Motor neuron (in vitro differentiated cells): ENCODE results near the gene FLRT2. TPM values are rescaled to one million over a fixed set of nuclear protein-coding genes. Genes with fewer than 3 reads are reported as not detected.

ENCODE experiments used
- ATAC-seq, 8 experiments: fragments of 200-7000 bp; cut with Tn5 transposase; replicated peaks in 6 of 8; 2 replicates each; pipeline ENCODE4 v1.8.0; 2021; ENCODE audit warnings: mild to moderate bottlenecking in 8 of 8, moderate library complexity in 8 of 8
- H3K27ac ChIP-seq, 2 donors: fragments of 250-450 bp; sonication (Bioruptor Pico); 2 replicates each; pipeline ENCODE4 v1.9.0; 2021; ENCODE audit warnings: antibody characterized with exemption in 2 of 2, mild to moderate bottlenecking in 2 of 2, moderate library complexity in 1 of 2
- H3K4me1 ChIP-seq, 2 donors: fragments of 250-450 bp; sonication (Bioruptor Pico); replicated peaks in 1 of 2; 2 replicates each; pipeline ENCODE4 v1.6.1; 2021; ENCODE audit warnings: antibody characterized with exemption in 2 of 2, mild to moderate bottlenecking in 2 of 2, moderate library complexity in 1 of 2
- H3K4me3 ChIP-seq, 5 donors: fragments of 250-450 bp; sonication (Bioruptor Pico); 2 replicates each; pipeline ENCODE4 v1.9.0; 2021; ENCODE audit warnings: antibody characterized with exemption in 5 of 5, mild to moderate bottlenecking in 5 of 5, moderate library complexity in 4 of 5
- WGBS, 10 experiments: fragments of 450-650 bp; shearing (Covaris generic); methylation state at CpG; one replicate each; pipeline ENCODE4 v1.0.0; 2022; 5-methylcytosine and 5-hydroxymethylcytosine counted together
- in situ Hi-C, 9 experiments: fragments of 400-800 bp; cut with MboI; loops; one replicate each; pipeline ENCODE4 v1.15.0; 2021; ENCODE audit warnings: low sequenced_read_pairs in 9 of 9, low pct_unique_long_range_greater_than_20kb in 2 of 9; ENCODE audit not compliant: unreplicated experiment in 9 of 9
- total RNA-seq, 8 experiments: library from RNA; unstranded; fragments of 300-600 nt; gene quantifications; 2 replicates each; pipeline versions ENCODE4 v1.2.3 to v1.2.4, GENCODE V29; 2022

The FLRT2 gene
- total RNA-seq, 8 experiments from 2014 or later: 2.6 to 164 (median 12.1) TPM

GRCh38 chr14:85532374-85533022 lies 2.6 kb downstream of the FLRT2 start:
- ATAC-seq: no peak
- peak overlapping the region; percentile 63 to 81 (median 66) for H3K4me3 ChIP-seq
- peaks cover 0 to 13% of the 10 kb centered on the region in 2 donors for H3K4me1 ChIP-seq
- no peak overlapping the region for H3K27ac ChIP-seq
- in situ Hi-C loops: loop anchor here in 2 of 9 experiments (25.0 kb wide), 1 partner anchor 530 kb away; no protein-coding TSS in a partner anchor
- whole genome bisulfite sequencing, 10 experiments: 0 to 9% (median 0%) methylated on average over 4 to 10 of the region's 12 CpGs; no CpG with 5 or more reads in 1 of the 10 experiments

- WGBS, 10 experiments: 0% methylated on average over 2 to 5 of the region's 90 CpGs; no CpG with 5 or more reads in 7 of the 10 experiments
- in situ Hi-C loops: loop anchor here in 2 of 9 experiments (25.0 kb wide), 1 partner anchor 529 kb away; no protein-coding TSS in a partner anchor
- H3K4me1 ChIP-seq: peaks cover 0 to 10% of the 10 kb centered on the region in 2 donors
- ATAC-seq: peak; percentile 12 to 65 (median 46)
- peak overlapping the region in 1 of 2 donors; percentile 10 for H3K27ac ChIP-seq
- peak overlapping the region; percentile 63 to 81 (median 66) for H3K4me3 ChIP-seq
Measured at GRCh38 chr14:85533023-85533860, 3.3 kb downstream of the FLRT2 start.

GRCh38 chr14:85533861-85534291 lies 3.9 kb downstream of the FLRT2 start:
- 0% methylated on average over 1 to 6 of the region's 28 CpGs; no CpG with 5 or more reads in 5 of the 10 experiments for WGBS, 10 experiments
- no peak for ATAC-seq
- H3K27ac ChIP-seq: no peak overlapping the region
- in situ Hi-C loops: loop anchor here in 2 of 9 experiments (25.0 kb wide), 1 partner anchor 528 kb away; no protein-coding TSS in a partner anchor
- peak overlapping the region; percentile 63 to 81 (median 66) for H3K4me3 ChIP-seq
- H3K4me1 ChIP-seq: peaks cover 0 to 8% of the 10 kb centered on the region in 2 donors

- in situ Hi-C loops: loop anchor here in 2 of 9 experiments (25.0 kb wide), 1 partner anchor 528 kb away; no protein-coding TSS in a partner anchor
- Histone ChIP-seq H3K4me1 (peaks cover 0 to 8% of the 10 kb centered on the region in 2 donors), H3K27ac (no peak overlapping the region), H3K4me3 (peak overlapping the region; percentile 63 to 81 (median 66))
- 0 to 27% (median 8%) methylated on average over 3 to 23 of the region's 28 CpGs; no CpG with 5 or more reads in 1 of the 10 experiments for WGBS, 10 experiments
- no peak for ATAC-seq
Measured at GRCh38 chr14:85534458-85535293, 4.7 kb downstream of the FLRT2 start.

- peaks cover 0 to 8% of the 10 kb centered on the region in 2 donors for H3K4me1 ChIP-seq
- no peak overlapping the region for H3K27ac ChIP-seq
- peak overlapping the region; percentile 63 to 81 (median 66) for H3K4me3 ChIP-seq
- ATAC-seq: no peak
- in situ Hi-C loops: loop anchor here in 2 of 9 experiments (25.0 kb wide), 1 partner anchor 527 kb away; no protein-coding TSS in a partner anchor
- WGBS, 10 experiments: 0 to 74% (median 50%) methylated on average over 1 to 6 of the region's 6 CpGs; no CpG with 5 or more reads in 2 of the 10 experiments
Measured at GRCh38 chr14:85535321-85535720, 5.4 kb downstream of the FLRT2 start.

GRCh38 chr14:85535991-85536832 lies 6.3 kb downstream of the FLRT2 start:
- H3K4me3 ChIP-seq: peak overlapping the region in 4 of 5 donors; percentile 1 to 66 (median 38)
- no peak overlapping the region for H3K27ac ChIP-seq
- in situ Hi-C loops: loop anchor here in 2 of 9 experiments (25.0 kb wide), 1 partner anchor 526 kb away; no protein-coding TSS in a partner anchor
- peaks cover 0 to 8% of the 10 kb centered on the region in 2 donors for H3K4me1 ChIP-seq
- peak in 2 of 8 experiments; percentile 2 to 4 for ATAC-seq
- 2 to 71% (median 52%) methylated on average over 3 to 8 of the region's 8 CpGs; no CpG with 5 or more reads in 1 of the 10 experiments for WGBS, 10 experiments

GRCh38 chr14:85536833-85537190 lies 6.9 kb downstream of the FLRT2 start:
- Histone ChIP-seq H3K27ac (no peak overlapping the region), H3K4me3 (peak overlapping the region in 2 of 5 donors; percentile 16 to 63), H3K4me1 (peaks cover 0 to 8% of the 10 kb centered on the region in 2 donors)
- ATAC-seq: peak in 2 of 8 experiments; percentile 1 to 6
- WGBS, 10 experiments: 0 to 30% (median 29%) methylated on average over 1 of the region's 1 CpG; no CpG with 5 or more reads in 7 of the 10 experiments
- in situ Hi-C loops: loop anchor here in 2 of 9 experiments (25.0 kb wide), 1 partner anchor 525 kb away; no protein-coding TSS in a partner anchor

- in situ Hi-C loops: loop anchor here in 2 of 9 experiments (25.0 kb wide), 1 partner anchor 525 kb away; no protein-coding TSS in a partner anchor
- ATAC-seq: no peak
- no peak overlapping the region for H3K27ac ChIP-seq
- H3K4me3 ChIP-seq: no peak overlapping the region
- peaks cover 0 to 8% of the 10 kb centered on the region in 2 donors for H3K4me1 ChIP-seq
- WGBS, 10 experiments: 62 to 100% (median 86%) methylated on average over 1 to 3 of the region's 3 CpGs
Measured at GRCh38 chr14:85537526-85537925, 7.6 kb downstream of the FLRT2 start.

- no peak for ATAC-seq
- in situ Hi-C loops: loop anchor here in 2 of 9 experiments (25.0 kb wide), 1 partner anchor 524 kb away; no protein-coding TSS in a partner anchor
- WGBS, 10 experiments: 86 to 100% (median 100%) methylated on average over 1 to 2 of the region's 2 CpGs; no CpG with 5 or more reads in 4 of the 10 experiments
- H3K4me3 ChIP-seq: no peak overlapping the region
- peaks cover 0 to 8% of the 10 kb centered on the region in 2 donors for H3K4me1 ChIP-seq
- H3K27ac ChIP-seq: no peak overlapping the region
Measured at GRCh38 chr14:85538636-85539035, 8.7 kb downstream of the FLRT2 start.

GRCh38 chr14:85539510-85539909 lies 9.6 kb downstream of the FLRT2 start:
- ATAC-seq: no peak
- Histone ChIP-seq H3K4me3 (no peak overlapping the region), H3K27ac (no peak overlapping the region), H3K4me1 (peaks cover 0 to 8% of the 10 kb centered on the region in 2 donors)
- WGBS, 10 experiments: 82 to 100% (median 93%) methylated on average over 1 to 2 of the region's 2 CpGs; no CpG with 5 or more reads in 3 of the 10 experiments
- in situ Hi-C loops: loop anchor here in 2 of 9 experiments (25.0 kb wide), 1 partner anchor 523 kb away; no protein-coding TSS in a partner anchor

GRCh38 chr14:85542623-85543022 lies 12.7 kb downstream of the FLRT2 start:
- 68 to 100% (median 87%) methylated on average over 1 to 5 of the region's 5 CpGs; no CpG with 5 or more reads in 1 of the 10 experiments for WGBS, 10 experiments

More at GRCh38 chr14:85542623-85543022, 12.7 kb downstream of the FLRT2 start:
- ATAC-seq: no peak
- Histone ChIP-seq H3K4me1 (peaks cover 0 to 2% of the 10 kb centered on the region in 2 donors), H3K27ac (no peak overlapping the region), H3K4me3 (no peak overlapping the region)
- in situ Hi-C loops: loop anchor here in 2 of 9 experiments (25.0 kb wide), 1 partner anchor 520 kb away; no protein-coding TSS in a partner anchor
